ENCODE data around the gene SHF. TPM values are rescaled to one million over a fixed set of nuclear protein-coding genes. Genes with fewer than 3 reads are reported as not detected.
A peak's percentile ranks its signal among the peaks of the same experiment; 100 is the strongest.

SHF gene
- total RNA-seq, 1 donor from 2014 or later = 4.4 TPM

DNA sequence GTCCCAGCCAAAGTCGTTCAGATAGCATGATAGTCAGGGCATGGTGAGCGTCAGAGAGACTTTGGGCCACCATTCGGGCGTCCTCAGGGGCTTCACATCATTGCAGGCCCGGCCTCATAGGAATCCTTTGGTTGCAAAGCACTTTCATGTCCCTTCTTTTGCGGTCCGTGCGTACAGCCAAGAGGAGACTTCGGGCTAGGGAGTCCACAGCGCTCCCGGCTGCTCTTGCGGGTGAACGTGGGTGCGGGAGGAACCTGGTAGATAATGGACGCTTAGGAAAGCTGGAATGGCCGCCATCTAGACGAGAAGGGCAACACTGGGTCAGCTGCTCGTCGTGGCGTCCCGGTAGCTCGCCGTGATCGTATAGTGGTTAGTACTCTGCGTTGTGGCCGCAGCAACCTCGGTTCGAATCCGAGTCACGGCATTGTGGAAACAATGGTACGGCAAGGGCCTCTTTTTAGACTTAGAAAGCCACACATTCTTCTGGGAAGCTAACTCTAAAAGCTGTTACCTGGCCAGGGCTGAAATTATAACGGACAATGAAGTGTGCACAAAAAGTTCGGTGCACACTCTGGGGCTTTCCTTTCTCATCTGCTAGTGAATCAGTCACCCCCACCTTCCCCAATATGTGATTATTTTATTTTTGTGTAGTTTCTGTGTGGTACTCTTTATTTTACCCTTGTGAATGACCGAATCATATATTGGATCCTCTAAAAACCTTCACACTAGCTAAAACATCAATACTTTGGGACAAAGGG, 13.2 kb upstream of the SHF start:
- H3K36me3 ChIP-seq = no peaks in the 10 kb centered on the region
- peak overlapping the region; percentile 79 for H3K4me3 ChIP-seq
- H3K27me3 ChIP-seq (ENCODE audit: low read depth) = no peaks in the 10 kb centered on the region
- no peaks in the 10 kb centered on the region for H3K9me3 ChIP-seq (replicated peaks)
- H3K27ac ChIP-seq (replicated peaks) = peak overlapping the region; percentile 98
- H3K4me1 ChIP-seq = peaks cover 40% of the 10 kb centered on the region
- intact Hi-C loops (cut with micrococcal nuclease) = no loop called here
- TF ChIP-seq, protein P1, sequence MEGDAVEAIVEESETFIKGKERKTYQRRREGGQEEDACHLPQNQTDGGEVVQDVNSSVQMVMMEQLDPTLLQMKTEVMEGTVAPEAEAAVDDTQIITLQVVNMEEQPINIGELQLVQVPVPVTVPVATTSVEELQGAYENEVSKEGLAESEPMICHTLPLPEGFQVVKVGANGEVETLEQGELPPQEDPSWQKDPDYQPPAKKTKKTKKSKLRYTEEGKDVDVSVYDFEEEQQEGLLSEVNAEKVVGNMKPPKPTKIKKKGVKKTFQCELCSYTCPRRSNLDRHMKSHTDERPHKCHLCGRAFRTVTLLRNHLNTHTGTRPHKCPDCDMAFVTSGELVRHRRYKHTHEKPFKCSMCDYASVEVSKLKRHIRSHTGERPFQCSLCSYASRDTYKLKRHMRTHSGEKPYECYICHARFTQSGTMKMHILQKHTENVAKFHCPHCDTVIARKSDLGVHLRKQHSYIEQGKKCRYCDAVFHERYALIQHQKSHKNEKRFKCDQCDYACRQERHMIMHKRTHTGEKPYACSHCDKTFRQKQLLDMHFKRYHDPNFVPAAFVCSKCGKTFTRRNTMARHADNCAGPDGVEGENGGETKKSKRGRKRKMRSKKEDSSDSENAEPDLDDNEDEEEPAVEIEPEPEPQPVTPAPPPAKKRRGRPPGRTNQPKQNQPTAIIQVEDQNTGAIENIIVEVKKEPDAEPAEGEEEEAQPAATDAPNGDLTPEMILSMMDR (IDR thresholded peaks at IDR 0.05; ENCODE audit: borderline replicate concordance) = no peak
- peak; percentile 82 for DNase-seq

GRCh38 chr15:45200001-45200798, 12.4 kb upstream of the SHF start:
- DNase-seq = peak; percentile 92
- TF ChIP-seq, protein P1 (IDR thresholded peaks at IDR 0.05; ENCODE audit: borderline replicate concordance) = no peak
- Histone ChIP-seq H3K27me3 (ENCODE audit: low read depth) (no peaks in the 10 kb centered on the region), H3K4me3 (peak overlapping the region; percentile 79), H3K27ac (replicated peaks) (peak overlapping the region; percentile 98), H3K9me3 (replicated peaks) (no peaks in the 10 kb centered on the region), H3K36me3 (no peaks in the 10 kb centered on the region), H3K4me1 (peaks cover 40% of the 10 kb centered on the region)
- intact Hi-C loops (cut with micrococcal nuclease) = no loop called here

DNA sequence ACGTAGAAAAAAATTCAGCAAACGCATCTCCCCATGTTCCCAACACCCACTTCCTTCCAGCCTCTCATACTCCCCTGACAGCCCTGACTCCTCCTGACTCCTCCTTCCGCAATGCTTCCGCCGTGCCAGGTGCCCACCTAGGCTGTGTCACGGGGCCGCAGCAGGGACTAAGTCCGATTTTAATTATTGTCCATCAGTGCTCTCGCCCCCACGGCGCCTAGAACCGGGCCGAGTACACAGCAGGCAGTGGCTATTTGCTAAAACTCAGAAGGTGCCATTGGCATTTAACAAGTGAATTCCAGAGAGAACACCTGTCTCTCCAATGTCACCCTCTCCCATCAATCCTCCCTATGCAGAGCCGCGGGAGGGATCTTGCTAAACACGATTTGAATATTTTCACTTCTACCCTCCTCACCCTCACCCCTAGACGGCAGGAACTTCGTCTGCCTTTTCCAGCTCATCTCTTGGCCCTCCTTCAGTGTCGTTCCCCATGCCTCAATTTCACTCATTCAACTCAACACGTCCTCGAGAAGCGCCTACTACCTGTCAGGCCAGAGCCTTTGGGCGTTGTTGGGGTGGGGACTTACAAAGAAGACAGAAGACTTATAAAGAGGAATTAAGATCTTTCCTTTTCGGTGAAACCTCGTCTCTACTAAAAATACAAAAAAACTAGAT, 11.5 kb upstream of the SHF start:
- no peak for DNase-seq
- TF ChIP-seq, protein P1 (IDR thresholded peaks at IDR 0.05; ENCODE audit: borderline replicate concordance) = peak; percentile 4
- intact Hi-C loops (cut with micrococcal nuclease) = no loop called here

GRCh38 chr15:45198337-45199135, 10.8 kb upstream of the SHF start:
- intact Hi-C loops (cut with micrococcal nuclease) = no loop called here
- DNase-seq = peak; percentile 92
- H3K9me3 ChIP-seq (replicated peaks) = no peaks in the 10 kb centered on the region
- no peaks in the 10 kb centered on the region for H3K36me3 ChIP-seq
- H3K27me3 ChIP-seq (ENCODE audit: low read depth) = no peaks in the 10 kb centered on the region
- H3K4me3 ChIP-seq = peak overlapping the region; percentile 79
- peaks cover 36% of the 10 kb centered on the region for H3K4me1 ChIP-seq
- TF ChIP-seq, protein P1 (IDR thresholded peaks at IDR 0.05; ENCODE audit: borderline replicate concordance) = peak; percentile 73
- peak overlapping the region; percentile 98 for H3K27ac ChIP-seq (replicated peaks)

More for the DNA sequence above, 11.5 kb upstream of the SHF start:
- H3K27ac ChIP-seq (replicated peaks) = peak overlapping the region; percentile 98
- H3K27me3 ChIP-seq (ENCODE audit: low read depth) = no peaks in the 10 kb centered on the region
- peaks cover 40% of the 10 kb centered on the region for H3K4me1 ChIP-seq
- H3K36me3 ChIP-seq = no peaks in the 10 kb centered on the region
- H3K9me3 ChIP-seq (replicated peaks) = no peaks in the 10 kb centered on the region
- H3K4me3 ChIP-seq = peak overlapping the region; percentile 79

DNA sequence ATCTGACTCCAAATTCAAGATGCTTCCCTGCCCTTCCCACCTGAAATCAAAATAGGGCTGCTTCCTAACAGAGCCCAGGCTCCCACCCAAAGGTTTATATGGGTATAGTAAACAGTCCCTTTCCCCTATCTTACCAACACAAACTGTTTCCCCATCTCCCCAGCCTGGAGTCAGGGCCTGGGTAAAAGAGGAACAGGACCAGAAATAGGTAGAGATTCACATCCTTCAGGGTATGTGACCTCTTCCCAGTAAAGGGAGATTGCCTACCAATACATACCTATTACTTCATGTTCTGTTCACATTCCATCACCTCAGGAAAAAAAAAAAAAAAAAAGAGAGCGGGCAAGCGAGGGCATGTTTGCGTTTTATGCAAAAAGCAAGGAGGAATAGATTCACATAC, 9.7 kb upstream of the SHF start:
- Histone ChIP-seq H3K4me3 (peak overlapping the region; percentile 79), H3K36me3 (no peaks in the 10 kb centered on the region), H3K9me3 (replicated peaks) (no peaks in the 10 kb centered on the region), H3K27ac (replicated peaks) (no peak overlapping the region), H3K4me1 (peaks cover 26% of the 10 kb centered on the region), H3K27me3 (ENCODE audit: low read depth) (no peaks in the 10 kb centered on the region)
- no peak for DNase-seq
- intact Hi-C loops (cut with micrococcal nuclease) = no loop called here
- TF ChIP-seq, protein P1 (IDR thresholded peaks at IDR 0.05; ENCODE audit: borderline replicate concordance) = no peak

All from left ventricle myocardium inferior (tissue), 1 donor.